Fibroblast of the conjunctiva (primary cell): ENCODE data around the gene MT1G.
"Not testable (repeated sequence)": the region's sequence is repeated elsewhere in the genome, so short reads cannot be mapped to it uniquely, and the experiment has no call there.

Source experiments
- DNase-seq: peaks from one replicate; pipeline ENCODE4 v3.0.0-alpha.2; 2010; ENCODE audit warnings: low read depth

Gene MT1G

DNA sequence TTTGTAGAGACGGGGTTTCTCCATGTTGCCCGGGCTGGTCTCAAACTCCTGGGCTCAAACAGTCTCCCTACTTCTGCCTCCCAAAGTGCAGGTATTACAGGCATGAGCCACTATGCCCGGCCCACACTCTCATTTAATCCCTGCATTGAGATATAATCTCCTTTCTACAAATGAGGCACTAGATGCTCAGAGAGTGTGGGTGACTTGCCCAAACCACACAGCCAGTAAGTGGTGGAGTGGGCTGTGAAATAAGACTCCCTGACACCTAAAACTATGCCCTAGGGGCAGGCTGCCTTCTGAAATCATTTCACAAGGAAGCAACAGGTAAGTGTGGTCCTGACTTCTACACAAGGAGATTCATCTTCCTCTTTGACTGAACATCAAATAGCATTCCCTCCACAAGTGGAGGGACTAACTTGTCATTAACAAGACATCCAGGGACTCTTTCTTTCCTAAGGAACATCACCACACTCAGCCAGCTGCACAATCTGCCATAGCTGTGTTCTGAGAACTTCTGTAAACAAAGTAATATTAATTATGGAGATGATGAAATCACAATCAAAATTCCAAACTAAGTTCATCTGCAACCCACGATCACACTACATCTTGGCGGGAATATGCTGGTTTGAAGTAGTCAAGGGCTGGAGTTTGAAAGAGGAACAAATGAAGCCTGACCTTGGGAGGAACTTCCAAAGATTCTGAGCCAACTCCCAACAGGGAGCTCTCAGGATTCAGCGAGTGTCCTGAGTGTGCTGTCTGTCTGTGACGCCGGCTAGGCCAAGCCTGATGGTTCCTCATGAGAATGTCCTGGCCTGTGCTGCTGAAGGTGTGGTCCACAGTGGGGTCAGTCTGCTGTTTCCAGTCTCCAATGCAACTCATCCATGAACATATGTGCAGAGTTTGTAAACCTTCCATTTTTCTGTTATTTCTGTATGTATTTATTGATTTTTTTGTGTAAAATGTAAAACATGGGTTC, 2.3 kb downstream of the MT1G start:
- not testable (repeated sequence) for DNase-seq

DNA sequence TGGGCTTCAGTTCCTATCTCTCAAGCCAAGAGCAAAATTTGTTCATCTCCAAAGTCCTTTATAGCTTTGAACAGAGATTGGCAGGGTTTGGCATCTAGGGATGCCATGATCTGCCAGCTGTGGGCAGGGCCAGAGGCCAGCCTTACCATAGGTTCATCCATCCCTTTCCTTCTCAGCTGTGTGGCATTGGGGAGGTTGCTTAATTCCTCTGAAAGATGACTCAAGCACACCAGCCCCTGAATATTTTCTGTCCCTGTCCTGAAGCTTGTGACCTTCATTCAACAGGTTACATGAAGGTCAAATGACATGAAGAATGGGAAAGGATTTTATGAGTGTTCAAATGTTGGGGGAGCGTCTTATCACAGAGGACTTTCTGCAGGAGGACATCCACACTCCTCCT, 3.4 kb downstream of the MT1G start:
- no peak for DNase-seq

DNA sequence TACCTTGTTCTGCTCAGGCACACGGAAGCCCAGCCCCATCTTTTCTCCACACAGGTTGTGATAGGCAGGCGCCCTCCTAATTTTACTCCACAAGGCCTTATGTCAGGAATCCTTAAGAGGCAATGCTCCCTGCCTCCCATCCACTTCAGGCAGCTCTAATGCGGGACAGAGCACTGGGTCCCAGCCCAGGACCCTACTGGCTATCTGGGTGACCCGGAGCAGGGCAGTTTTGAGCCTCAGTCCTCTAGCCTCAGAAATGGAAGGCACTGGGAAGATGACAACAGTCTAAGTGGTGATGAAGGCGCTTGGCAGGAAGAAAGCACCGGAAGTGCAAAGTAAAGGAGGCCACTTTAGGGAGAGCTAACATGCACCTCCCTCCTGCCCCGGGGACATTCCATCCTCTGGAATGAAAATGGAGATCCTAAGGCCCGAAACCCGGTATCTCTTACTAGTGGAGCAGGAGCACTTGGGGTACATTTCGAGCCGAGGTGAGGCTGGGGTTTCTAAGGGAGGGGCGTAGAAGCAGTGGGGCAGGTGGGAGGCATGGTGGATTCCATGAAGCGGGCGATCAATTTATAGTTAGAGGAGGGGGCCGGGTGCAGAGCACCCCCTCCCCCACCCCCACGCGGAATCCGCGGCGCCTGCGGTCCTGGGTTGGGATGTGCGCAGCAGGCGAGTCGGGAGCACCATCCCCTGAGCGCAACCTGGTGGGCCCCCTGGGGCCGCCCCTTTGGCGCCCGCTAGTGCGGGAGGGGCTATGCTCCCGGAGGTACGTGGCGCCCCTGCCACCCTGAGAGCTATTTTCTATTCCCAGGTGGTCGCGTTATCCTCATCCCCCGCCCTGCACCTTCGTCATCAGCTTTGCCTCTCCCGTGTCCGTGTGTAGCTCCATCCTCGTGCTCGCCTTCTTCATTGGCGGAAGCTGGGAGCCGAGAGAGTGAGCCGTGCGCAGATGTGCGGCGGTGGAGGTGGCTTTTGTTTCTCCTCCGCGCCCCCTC, 5.2 kb downstream of the MT1G start:
- DNase-seq, result no peak

DNA sequence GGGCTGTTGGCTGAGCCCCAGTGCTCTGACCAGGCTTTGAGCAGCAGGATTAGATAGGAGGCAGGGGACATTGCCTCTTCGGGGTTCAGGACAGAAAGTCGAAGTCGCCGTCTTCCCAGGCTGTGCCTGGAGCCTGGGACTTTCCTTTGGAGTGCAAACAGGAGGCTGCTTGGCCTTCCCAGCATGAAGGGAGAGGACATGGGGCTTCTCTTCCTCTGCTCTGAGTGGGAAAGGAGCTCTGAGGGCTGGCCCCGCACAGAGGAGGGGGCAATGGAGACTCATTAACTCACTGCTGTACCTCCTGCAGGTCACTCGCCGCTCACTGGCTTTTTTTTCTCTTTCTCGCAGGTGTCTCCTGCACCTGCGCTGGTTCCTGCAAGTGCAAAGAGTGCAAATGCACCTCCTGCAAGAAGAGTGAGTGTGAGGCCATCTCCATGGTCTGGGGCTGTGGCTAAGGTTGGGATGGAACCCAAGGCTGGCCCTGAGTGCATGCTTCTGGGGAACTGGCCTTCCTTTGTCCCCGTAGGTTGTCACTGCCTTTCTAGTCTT, 9.5 kb downstream of the MT1G start:
- DNase-seq, result no peak

DNA sequence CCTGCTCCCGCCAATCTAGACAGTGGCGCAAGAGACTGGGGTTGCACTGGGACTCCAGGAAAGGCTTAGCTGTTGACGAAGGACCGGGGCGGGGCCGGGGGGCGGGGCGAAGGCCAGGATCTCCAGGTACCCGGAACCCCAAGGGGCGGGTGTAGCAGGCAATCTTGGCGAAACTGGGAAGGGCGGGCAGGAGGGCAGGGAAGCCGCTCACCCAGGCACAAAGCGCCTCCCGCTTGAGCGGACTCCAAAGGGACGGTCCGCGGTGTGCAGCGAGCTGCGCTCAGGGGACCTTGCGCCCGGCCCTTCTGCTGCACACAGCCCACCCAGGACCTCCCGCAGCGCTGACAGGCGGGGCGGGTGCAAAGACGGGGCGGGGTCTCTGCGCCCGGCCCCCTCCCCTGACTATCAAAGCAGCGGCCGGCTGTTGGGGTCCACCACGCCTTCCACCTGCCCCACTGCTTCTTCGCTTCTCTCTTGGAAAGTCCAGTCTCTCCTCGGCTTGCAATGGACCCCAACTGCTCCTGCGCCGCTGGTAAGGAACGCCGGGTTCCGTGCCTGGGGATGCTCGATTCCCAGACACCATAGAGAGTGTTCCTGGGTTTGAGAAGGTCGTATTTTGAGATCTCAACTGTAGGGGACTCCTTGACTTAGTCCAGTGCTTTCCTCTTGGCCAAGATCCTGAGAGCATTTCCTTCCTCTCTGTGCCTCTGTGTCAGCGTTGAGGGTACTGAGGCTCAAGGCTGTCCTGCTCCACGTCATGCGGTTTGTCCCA, 10.1 kb downstream of the MT1G start, which contains the start of gene MT1F:
TSS of gene MT1F (plus strand) at position 405 of the 772 bp plus-strand sequence. CDS start at position 505, 100 bp downstream.
- no peak for DNase-seq

DNA sequence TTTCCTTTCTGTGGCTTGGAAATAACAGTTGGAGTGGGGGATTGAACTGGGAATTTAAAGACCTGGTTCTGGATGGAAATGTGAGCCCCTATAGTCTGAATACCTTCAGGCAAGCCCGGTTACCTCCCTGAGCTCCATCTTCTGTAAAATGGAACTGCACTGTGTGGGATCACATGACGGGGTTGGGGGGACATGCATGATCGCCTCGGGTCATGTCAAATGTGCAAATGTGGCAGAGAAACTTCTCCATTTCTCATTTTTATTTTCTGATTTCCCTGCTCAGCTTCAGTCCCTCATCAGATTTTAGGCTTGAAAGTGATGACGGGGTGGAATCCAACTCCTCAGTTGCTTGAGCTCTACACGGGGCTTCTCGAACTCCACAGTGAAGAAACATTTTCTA, 14.6 kb downstream of the MT1G start:
- DNase-seq, result no peak

DNA sequence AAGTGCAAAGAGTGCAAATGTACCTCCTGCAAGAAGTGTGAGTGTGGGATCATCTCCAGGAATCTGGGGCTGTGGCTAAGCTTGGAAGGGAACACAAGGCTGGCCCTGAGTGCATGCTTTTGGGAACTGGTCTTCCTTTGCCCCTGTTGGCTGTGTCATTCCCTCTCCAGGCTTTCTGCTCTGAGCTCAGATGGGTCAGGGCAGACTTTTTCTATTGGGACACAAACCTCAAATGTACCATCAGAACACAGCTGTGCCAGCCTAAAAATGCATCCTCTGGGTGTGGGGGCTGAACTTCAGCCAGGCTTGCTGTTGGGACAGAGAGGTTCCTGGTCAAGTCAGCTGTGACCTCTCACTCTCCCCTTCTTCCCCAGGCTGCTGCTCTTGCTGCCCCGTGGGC, 15.3 kb downstream of the MT1G start:
- DNase-seq, result no peak

DNA sequence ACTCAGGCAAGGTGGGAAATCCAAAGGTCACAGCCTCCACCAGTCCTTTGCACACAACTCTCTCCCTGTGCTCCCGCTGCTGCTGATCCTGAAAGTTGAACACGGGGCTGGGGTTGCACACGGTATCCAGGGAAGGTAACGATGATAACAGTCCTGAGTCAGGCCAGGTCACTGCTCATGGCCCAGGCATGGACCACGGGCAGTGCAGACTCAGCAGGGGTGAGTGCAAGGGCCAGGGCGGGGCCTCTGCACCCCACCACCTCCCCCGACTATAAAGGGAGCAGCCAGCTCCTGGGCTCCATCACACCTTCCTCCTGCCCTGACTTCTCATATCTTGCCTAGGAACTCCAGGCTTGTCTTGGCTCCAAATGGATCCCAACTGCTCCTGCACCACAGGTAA, 16.3 kb downstream of the MT1G start, which contains the start of gene MT1B:
TSS of gene MT1B (plus strand) at position 301 of the 400 bp plus-strand sequence. CDS start at position 369, 68 bp downstream.
- no peak for DNase-seq

DNA sequence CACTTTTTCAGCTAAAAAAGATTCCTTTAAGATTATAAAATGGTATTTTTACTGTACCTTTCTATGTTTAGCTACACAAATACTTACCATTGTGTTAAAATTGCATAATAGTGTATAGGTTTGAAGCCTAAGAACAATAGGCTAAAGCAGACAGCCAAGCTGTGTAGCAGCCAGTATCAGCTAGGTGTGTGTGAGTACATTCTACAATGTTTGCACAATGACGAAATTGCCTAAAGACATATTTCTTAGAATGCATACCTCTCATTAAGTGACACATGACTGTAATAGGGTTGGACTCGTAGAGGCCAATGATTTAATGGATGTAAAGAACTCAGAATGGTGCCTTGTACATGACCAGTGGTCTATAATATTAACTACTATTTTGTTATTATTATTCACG, 18.0 kb downstream of the MT1G start:
- DNase-seq, result no peak

DNA sequence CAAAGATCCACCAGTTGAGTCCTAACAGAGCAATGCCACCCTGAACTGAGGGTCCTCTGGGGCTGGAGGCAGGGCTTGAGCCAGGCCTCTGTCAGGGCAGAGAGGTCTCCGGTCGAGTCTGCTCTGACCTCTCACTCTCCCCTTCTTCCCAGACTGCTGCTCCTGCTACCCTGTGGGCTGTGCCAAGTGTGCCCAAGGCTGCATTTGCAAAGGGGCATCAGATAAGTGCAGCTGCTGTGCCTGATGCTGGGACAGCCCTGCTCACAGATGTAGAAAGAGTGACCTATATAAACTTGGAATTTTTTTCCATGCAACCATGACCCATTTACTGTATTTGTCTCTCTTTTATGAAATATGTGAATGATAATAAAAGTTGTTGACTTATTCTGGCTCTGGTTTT, 18.6 kb downstream of the MT1G start:
- DNase-seq, result no peak

DNA sequence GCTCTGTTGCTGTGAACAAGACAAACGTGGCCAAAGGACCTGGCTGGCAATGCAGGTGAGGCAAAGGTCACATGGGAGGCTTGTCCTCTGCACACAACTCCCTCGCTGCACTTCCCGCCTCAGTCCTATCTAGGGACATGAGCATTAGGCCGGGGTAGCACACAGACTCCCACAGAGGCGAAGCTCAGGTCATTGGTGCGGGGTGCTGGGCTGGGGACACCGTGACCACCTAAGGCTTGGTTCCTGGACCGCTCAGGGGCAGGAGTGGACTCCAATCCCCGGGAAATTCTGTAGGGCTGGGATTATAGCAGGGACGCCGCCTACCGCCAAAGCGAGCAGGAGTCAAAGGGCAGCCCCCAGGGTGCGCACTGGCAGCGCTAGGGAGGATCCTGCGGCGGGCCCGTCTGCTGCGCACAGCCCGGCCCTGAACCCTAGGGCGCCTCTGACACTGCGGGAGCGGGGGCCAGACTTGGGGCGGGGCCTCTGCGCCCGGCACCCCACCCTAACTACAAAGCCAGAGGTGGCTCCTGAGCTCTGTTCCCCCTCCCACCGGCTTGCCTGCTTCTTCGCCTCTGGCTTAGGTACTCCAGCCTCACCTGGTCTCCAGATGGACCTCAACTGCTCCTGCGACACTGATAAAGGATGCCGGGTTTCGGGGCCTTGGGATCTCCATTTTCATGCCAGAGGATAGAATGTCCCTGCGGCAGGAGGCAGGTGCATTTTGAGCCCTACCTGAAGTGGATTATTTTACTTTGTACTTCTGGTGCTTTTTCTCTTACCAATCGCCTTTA, 20.0 kb downstream of the MT1G start:
- DNase-seq, result no peak

DNA sequence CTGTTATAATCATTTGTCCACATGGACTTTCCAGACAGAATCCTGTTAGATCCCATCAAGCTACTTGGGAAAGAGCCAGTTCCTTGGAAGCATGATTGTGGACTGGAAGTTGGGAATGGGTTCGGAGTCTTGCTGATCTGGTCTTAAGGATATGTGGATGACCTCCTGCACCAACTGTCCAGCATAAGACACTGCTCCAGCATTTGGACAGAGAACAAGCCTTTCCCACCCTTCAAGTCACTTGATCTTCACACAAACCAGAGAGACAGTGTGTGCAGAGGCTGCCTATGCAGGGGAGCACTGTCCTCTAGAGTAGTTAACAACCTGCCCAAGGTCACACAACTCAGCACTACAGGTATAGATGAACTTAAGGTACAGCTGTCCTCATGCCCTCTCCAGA, 22.0 kb downstream of the MT1G start:
- no peak for DNase-seq

DNA sequence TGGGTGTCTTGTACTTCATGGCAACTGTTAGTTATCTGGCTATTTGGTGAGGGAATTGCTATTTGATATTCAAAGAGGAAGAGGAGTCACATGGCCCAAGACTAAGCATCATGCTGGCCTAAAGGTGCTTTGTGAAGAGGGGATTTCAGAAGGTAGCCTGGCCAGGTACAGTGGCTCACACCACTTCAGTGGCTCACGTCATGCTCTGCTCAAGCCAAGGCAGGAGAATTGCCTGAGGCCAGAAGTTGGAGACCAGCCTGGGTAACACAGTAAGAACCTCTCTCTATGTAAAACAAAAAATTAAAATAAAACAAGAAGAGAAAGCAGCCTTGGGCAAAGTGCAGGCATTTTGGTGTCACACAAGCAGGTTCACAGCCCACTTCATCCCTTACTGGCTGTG, 22.6 kb downstream of the MT1G start:
- DNase-seq, result no peak

DNA sequence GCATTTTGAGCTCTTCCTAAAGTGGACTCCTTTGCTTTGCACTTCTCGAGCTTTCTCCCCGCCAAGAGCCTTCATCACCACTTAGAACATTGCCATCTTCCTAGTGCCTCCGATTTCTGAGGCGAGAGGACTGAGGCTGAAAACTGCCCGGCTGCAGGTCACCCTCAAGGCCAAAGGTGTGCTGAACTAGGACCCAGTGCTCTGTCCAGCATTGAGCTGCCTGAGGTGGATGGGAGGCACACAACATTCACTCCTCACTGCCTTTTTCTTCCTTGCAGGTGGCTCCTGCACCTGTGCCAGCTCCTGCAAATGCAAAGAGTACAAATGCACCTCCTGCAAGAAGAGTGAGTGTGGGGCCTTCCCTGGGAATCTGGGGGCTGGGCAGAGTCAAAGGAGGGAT, 24.0 kb downstream of the MT1G start:
- no peak for DNase-seq

DNA sequence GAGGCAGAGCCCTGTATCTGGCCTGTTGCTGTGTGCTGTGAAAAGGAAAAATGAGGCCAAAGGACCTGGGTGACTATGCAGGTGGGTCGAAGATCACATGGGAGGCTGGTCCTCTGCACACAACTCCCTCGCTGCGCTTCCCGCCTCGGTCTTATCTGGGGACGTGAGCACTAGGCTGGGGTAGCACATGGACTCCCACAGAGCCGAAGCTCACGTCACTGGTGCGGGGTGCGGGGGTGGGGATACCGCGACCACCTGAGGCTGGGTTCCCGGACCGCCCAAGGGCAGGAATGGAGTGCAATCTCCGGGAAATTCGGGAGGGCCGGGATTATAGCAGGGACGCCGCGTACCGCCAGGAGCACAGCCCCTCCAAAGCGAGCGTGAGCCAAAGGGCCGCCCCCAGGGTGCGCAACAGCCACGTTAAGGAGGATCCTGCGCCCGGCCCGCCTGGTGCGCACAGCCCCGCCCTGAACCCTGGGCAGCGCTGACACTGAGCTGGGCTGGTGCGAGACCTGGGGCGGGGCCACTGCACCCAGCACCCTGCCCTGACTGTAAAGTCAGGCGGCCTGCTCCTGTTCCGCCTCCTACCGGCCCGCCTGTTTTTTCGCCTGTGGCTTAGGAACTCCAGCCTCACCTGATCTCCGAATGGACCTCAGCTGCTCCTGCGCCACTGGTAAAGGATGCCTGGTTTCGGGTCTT, 24.6 kb downstream of the MT1G start:
- DNase-seq, result peak; percentile 10

DNA sequence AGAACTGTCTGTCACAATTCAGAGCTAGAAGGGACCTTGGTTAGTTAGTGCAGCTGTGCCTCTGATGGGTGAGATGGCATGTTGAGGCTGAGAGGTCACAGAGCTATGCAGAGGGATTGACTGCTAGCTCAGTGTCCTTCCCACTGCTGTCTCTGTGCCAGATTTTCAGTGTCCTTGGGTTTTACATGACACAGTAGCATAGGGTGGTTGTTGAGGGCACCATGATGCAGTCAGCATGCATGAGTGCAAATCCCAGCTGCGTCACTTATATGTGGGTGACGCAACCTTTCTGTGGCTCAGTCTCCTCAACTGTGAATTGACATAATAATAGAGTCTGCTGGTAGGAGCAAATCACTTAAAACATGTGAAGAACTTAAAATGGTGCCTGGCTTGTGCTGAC, 26.7 kb downstream of the MT1G start:
- no peak for DNase-seq

DNA sequence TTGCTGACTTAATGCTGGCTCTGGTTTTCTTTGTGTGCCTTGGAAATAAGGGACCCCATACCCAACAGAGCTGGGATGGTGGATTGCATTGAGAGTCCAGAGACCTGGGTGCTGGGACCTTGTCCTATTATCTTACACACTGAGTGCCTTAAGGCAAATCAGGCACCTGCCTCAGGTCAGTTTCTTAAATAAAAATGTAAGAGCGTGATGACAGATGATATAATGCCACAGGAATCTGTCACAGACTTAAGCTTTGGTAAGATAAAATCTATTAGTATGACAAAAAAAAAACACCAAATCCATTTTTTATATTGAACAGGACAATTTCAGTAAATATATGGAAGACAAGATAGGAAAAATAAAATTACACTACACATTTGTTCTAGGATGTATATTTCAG, 27.8 kb downstream of the MT1G start:
- no peak for DNase-seq

DNA sequence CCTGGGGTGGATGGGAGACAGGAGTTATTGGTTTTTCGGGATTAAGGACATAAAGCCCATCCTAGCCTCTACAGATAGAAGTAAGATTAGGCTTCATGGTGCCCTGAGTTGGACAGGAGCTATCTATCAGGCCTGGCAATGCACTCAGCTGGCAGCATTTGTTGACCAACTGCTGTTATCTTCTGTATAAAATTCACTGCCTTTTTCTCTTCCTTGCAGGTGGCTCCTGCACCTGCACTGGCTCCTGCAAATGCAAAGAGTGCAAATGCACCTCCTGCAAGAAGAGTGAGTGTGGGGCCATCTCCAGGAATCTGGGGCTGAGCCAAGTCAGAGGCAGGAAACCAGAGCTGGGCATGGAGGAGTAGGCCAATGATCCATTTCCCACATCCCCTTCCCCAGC, 28.8 kb downstream of the MT1G start:
- DNase-seq, result no peak

DNA sequence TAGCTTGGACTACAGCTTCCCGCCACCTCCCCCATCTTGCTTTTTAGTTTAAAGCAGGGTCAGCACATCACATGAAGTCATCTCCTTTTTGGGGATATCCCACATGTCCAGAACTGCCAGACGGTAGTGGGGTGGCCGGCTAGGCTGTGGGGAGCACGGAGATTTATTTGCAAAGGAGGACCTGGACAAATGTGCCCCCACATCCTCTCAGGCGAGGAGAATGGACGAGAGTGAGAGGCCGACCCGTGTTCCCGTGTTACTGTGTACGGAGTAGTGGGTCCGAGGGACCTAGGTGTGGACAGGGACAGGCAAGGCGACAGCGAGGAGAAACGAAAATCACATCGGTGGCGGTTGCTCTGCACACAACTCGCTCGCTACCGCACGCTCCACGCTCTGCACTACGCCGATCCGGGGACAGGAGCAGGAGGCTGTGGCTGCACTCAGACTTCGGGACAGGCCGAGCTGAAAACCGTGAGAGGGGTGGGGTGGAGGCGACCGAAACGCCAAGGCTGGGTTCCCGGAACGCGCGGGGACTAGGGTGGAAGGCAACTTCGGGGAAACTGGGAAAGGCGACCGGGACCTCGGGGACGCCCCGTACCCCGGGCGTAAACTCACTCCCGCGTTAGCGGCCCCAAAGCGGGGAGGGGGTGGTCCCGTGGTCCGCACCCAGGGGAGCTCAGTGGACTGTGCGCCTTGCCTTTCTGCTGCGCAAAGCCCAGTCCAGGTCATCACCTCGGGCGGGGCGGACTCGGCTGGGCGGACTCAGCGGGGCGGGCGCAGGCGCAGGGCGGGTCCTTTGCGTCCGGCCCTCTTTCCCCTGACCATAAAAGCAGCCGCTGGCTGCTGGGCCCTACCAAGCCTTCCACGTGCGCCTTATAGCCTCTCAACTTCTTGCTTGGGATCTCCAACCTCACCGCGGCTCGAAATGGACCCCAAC, 29.8 kb downstream of the MT1G start, which contains the start of gene MT1A:
TSS of gene MT1A (plus strand) at position 853 of the 937 bp plus-strand sequence. CDS start at position 926, 73 bp downstream.
- DNase-seq, result peak; percentile 21
